ENCODE results near the gene FIGLA. TPM values are rescaled to one million over a fixed set of nuclear protein-coding genes. Genes with fewer than 3 reads are reported as not detected.

FIGLA gene
- total RNA-seq, 1 experiment from 2014 or later, result not detected

- ATAC-seq, result no peak
- POLR2A ChIA-PET, result no interaction called here
- no peaks in the 10 kb centered on the region for H3K9me3 Mint-ChIP-seq
These were observed 17.3 kb upstream of the FIGLA start for GRCh38 chr2:70807828-70808118.

More at GRCh38 chr2:70807828-70808118, 17.3 kb upstream of the FIGLA start:
- Mint-ChIP-seq H3K4me3 (no peak overlapping the region), H3K4me1 (no peaks in the 10 kb centered on the region), H3K27me3 (ENCODE audit: low read depth) (peaks cover 30% of the 10 kb centered on the region), H3K36me3 (no peaks in the 10 kb centered on the region), H3K27ac (no peak overlapping the region)
- CTCF ChIA-PET, result interaction anchor here (1.3 kb wide), 1 partner anchor 141 kb away, joined by 3 read pairs; no protein-coding TSS in a partner anchor
- TF ChIP-seq ZNF423 (CRISPR knock-in tag; IDR thresholded peaks at IDR 0.05) (no peak), E2F1 (CRISPR knock-in tag; IDR thresholded peaks at IDR 0.05) (no peak), MLX (CRISPR knock-in tag; IDR thresholded peaks at IDR 0.05) (no peak), PREB (CRISPR knock-in tag; IDR thresholded peaks at IDR 0.05; ENCODE audit: borderline replicate concordance) (no peak), MXD4 (CRISPR knock-in tag; IDR thresholded peaks at IDR 0.05; ENCODE audit: borderline replicate concordance) (no peak), ZNF232 (CRISPR knock-in tag; IDR thresholded peaks at IDR 0.05) (no peak), ZNF121 (CRISPR knock-in tag; IDR thresholded peaks at IDR 0.05) (no peak), ZNF263 (CRISPR knock-in tag; IDR thresholded peaks at IDR 0.05; ENCODE audit: low read depth) (no peak), ATF1 (CRISPR knock-in tag; IDR thresholded peaks at IDR 0.05) (no peak), ZNF512 (CRISPR knock-in tag; IDR thresholded peaks at IDR 0.05; ENCODE audit: borderline replicate concordance) (no peak), CDX4 (CRISPR knock-in tag; IDR thresholded peaks at IDR 0.05; ENCODE audit: borderline replicate concordance) (no peak), NFE2L1 (CRISPR knock-in tag; IDR thresholded peaks at IDR 0.05) (no peak), FOXP1 (CRISPR knock-in tag; IDR thresholded peaks at IDR 0.05; ENCODE audit: borderline replicate concordance) (no peak), ZNF532 (CRISPR knock-in tag; IDR thresholded peaks at IDR 0.05; ENCODE audit: borderline replicate concordance) (no peak)
- DNase-seq (ENCODE audit: low spot score), result no peak

Measured in WTC11 (cell line).